Stimulated activated CD8-positive, alpha-beta memory T cell treated with anti-CD3 and anti-CD28 coated beads, Interleukin-7, amount 100 ng/mL, for 48 hours (primary cell): ENCODE data around the gene NSMCE4A.
"Not testable (repeated sequence)": the region's sequence is repeated elsewhere in the genome, so short reads cannot be mapped to it uniquely, and the experiment has no call there.

Experiments used
- DNase-seq, 2 donors: peaks; one replicate each; pipeline ENCODE4 v3.0.0-alpha.2; 2020; ENCODE audit warnings: low read depth in 1 of 2; ENCODE audit errors: extremely low read depth in 1 of 2

NSMCE4A gene

DNA sequence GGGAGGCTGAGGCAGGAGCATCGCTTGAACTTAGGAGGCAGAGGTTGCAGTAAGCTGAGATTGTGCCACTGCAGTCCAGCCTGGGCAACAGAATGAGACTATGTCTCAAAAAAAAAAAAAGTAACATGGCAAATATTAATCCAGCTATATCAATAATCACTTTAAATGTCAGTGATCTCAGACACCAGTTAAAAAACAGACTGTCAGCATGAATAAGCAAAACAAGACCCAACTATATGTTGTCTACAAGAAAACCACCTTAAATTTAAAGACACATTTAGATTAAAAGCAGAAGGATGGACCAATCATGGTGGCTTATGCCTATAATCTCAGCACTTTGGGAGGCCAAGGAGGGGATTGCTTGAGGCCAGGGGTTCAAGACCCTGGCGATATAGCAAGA lies 38.7 kb downstream of the NSMCE4A start:
- no peak for DNase-seq

DNA sequence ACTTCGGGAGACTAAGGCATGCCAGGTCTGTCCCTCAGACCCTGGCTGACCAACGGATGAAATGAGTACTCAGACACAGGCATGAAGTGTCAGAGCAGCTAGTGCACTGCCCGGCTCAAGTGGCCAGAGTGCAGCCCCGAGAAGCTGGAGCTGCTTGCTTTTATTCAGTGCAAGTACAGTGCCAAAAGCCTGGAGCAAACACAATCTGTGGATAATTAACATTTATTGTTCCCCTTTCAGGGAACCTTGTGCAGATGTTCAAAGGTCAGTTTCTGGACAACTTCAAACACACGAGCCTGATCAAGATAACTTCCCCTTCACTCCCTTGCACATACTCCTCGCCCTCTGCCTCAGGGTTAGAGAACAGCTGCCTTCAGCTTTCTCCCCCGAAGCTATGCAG lies 39.3 kb downstream of the NSMCE4A start:
- DNase-seq: no peak

DNA sequence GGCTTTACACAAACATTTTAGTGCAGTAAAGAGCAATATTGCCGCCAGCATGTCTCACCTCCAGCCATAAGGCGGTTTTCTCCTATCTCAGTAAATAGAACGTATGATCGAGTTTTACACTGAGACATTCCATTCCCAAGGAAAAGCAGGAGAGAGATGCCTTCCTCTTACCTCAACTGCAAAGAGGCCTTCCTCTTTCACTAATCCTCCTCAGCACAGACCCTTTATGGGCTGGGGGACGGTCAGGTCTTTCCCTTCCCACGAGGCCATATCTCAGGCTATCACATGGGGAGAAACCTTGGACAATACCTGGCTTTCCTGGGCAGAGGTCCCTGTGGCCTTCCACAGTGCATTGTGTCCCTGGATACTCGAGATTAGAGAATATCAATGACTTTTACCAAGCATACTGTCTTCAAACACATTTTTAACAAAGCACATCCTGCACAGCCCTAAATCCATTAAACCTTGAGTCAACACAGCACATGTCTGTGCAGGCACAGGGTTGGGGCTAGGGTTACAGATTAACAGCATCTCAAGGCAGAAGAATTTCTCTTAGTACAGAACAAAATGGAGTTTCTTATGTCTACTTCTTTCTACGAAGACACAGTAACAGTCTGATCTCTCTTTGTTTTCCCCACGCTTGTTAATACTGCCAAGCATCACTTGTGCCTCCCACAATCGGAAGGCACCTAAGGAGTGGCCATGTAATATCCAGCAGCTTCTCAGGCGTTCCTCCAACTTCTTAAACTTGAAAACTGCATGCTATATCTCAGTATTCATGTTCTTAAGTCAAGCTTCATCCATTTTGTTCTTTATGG lies 44.5 kb downstream of the NSMCE4A start:
- not testable (repeated sequence) for DNase-seq

DNA sequence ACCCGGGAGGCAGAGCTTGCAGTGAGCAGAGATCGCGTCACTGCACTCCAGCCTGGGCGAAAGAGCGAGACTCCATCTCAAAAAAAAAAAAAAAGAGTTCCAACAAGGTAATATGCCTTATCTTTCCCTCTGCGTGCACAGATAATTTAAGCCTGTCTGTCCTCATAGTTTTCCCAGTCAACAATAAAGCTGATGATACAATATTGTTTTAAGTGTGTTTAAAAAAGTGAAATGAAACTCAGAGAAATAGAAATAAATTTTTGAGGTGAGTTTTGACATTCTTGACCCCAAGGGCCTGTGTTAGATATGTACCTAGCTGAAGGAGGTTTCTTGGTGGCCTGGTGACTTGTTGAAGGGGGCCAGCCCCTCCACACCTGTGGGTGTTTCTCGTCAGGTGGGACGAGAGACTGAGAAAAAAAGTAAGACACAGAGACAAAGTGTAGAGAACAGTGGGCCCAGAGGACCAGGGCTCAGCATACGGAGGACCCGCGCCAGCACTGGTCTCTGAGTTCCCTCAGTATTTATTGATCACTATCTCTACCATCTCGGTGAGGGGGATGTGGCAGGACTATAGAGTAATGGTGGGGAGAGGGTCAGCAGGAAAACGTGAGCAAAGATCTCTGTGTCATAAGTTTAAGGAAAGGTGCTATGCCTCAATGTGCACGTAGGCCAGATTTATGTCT lies 45.3 kb downstream of the NSMCE4A start:
- not testable (repeated sequence) for DNase-seq

DNA sequence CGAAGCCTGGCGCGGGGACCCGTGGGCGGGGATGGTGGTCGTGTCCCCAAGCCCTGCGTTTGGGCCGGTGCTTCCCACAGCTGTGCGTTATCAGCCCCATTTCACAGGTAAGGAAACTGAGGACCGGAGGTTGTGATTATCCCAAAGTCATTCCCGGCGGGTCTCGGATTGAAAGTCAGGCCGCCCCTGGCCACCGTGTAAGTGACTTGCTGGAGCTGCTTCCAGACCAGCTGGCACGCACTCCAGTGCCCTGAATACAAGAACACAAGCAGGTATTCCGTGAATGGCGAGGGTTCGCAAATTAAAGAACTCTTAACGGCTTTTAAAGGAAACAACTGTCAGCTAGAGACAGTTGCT lies 46.5 kb downstream of the NSMCE4A start:
- no peak for DNase-seq

DNA sequence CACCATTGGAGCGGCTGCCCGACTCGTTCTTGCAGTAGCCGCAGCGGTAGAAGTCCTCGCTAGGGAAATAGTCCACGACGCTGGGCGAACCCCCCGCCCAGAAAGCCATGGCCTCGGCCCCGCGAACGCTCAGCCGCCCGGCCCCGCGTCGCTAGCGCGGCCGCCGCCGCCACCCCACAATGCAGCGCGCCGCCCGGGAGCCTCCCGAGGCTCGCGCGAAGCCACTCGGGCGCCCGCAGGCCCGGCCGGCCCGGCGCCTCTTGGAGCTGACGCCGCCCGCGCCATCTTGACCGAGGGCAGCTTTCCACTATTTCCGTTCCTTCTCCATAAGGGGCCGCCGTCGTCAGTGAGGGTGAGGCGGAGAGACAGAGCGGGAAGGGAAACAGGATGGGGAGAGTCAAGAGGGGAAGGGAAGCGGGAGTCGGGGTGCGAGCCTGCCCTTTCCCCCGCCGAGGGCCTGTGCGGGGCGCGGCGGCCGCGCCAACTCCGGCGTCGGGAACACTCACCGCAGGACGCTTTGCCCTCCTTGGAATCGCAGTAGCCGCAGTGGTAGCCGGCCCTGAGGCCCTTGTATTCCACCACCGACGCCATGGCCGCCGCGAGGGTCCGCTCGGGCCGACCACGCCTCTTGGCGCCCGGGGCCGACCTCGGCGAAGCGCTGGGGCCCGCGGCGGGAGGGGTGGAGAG lies 47.0 kb downstream of the NSMCE4A start, which contains the start of gene ATE1:
Gene ATE1 (minus strand): TSS at position 191 of the 687 bp plus-strand sequence. CDS start 82 bp downstream, at position 109.
- DNase-seq: peak; percentile 64 to 73

DNA sequence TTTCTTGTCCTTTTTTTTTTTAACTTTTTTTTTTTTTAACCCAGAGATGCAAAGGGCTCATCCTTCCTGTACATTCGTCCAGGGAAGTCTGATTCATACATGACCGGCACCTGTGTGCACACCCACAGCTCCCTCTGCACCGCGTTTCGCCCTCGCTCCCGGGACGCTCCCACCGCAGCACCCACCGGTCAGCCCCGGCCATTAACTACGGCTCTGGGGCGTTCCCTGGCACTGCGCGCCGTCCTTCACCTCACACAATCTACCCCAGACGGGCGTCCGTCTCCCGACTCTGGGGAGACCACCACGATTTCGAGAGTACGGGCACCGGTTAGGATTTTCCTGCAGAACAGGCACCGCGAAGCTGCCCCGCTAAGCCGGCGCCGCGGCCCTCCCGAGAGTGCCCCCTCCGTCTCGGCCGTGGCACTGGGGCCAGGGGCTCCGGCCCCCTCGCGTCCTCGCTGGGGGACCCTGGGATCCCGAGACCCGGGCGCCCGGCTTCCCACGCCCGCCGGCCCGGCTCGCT lies 47.6 kb downstream of the NSMCE4A start:
- peak in 1 of 2 donors; percentile 19 for DNase-seq

DNA sequence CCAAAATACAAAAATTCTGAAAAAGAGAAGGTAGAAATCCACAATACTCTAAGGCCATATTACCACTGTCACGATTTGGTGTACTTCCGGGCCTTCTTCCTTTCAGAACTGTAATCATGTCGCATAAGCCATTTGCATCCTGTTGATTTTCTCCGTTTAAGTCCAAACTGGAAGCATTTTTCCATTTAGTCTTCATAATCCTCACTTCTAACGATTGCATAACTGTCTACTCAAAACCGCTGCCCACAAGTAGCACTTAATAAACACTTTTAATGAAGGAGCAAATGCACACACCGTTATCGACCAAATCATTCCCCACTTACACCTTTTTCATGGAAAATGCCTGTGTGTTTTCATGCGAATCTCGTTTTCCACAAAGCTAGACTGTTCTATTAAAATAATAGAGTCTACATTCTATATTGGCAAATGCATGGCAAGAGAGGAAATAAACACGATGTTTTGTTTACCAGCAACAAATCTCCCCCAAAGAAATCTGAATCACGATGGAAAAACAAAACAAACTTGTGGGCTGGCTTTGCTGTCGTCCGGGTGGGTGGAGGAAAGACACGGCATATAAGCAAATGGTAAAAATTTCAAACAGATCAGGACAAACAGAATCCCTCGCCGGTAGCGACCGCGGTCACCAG lies 48.2 kb downstream of the NSMCE4A start:
- no peak for DNase-seq

DNA sequence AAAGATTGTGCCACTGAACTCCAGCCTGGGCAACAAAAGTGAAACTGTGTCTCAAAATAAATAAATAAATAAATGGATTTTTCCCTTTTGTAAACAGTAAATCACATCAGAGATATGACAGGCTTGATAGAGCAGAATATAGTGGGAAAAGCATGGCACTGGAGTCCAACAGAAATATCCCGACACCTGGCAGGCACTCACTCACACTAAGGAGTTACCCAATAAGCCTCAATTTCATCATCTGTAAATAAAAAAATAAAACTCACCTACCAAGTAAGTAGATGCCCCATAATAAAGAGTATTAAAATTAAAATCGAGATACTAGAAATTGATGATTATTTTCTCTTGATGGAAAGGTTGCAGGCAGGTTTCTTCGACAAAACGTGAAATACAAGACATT lies 48.9 kb downstream of the NSMCE4A start:
- DNase-seq: no peak

DNA sequence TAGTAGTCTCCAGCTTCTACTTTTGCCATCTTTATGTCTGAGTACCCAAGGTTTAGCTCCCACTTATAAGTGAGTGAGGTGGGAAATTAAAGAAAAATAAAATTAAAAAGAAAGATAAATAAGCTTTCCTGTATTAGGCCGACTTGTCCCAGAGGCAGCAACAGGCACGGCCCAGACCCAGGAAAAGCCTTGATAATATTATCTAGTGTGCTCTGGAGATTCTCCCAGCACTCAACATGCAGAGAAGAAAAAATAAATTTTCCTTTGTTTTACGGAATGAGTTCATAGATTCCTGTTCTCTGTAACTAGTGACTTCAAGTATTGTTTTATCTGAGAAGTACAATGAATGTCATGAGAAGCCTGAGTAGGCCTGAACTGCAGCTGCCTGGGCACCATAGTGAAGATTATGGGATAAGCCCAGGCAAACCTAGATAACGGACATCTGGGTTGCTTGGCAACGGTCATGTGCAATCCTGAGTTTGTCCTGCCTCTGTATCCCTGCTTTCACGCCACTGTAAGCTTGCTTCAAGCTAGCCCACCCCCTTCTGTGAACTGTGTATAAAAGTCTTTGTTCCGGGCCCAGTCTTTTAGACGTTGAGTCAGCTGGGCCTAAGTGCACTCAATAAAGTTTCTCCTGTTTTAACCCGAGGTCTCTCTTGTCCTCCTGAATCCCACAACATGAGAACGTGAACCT lies 53.6 kb downstream of the NSMCE4A start:
- DNase-seq: no peak

DNA sequence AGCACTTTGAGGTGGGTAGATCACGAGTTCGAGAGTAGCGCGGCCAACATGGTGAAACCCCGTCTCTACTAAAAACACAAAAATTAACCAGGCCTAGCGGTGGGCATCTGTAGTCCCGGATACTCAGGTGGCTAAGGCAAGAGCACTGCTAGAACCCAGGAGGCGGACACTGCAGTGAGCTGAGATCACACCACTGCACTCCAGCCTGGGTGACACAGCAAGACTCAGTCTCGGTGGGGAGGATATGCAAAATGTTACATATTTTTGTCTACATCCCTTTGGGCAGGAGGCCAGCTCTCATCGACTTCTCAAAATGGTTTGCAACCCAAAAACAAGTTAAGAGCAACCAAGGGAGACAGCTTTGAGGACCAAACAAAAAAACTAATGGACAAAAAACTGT lies 55.4 kb downstream of the NSMCE4A start:
- DNase-seq: no peak

DNA sequence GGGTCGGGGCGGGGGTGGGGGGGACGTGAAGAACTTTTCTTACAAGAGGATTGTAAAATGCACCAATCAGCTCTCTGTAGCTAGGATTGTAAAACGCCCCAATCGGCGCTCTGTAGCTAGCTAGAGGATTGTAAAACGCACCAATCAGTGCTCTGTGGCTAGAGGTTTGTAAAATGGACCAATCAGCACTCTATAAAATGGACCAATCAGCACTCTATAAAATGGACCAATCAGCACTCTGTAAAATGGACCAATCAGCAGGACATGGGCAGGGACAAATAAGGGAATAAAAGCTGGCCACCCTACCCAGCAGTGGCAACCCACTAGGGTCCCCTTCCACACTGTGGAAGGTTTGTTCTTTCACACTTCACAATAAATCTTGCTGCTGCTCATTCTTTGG lies 56.2 kb downstream of the NSMCE4A start:
- DNase-seq: not testable (repeated sequence)

DNA sequence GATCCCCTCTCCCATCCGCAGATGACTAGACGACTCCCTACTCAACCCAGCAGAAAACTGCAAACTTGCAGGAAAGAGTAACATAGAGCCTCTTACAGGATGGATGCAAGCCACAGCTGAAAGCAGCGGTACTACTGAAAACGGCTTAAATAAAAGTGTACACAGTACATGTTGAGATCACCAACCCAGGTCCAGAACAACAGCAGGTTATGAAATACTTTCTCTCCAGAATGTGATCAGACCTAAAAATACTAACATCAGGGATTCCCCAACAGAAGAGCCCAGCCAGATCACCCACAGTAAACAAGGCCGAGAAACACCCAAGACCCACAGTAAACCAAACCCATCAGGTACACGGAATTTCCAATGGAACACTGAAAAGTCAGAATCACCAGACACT lies 60.4 kb downstream of the NSMCE4A start:
- no peak for DNase-seq

DNA sequence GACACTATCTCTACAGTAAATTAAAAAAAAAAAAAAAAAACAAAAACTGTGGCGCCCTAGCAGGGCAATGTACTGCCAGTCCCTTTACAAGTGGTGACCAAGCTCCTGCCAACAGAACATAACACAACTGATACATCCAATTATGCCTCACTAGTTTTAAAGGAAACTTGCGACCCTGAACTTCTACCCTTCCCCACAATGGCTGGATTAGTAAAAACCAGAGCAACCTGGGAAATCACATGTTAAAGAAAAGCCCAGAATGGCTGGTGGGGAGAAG lies 63.7 kb downstream of the NSMCE4A start:
- DNase-seq: no peak

DNA sequence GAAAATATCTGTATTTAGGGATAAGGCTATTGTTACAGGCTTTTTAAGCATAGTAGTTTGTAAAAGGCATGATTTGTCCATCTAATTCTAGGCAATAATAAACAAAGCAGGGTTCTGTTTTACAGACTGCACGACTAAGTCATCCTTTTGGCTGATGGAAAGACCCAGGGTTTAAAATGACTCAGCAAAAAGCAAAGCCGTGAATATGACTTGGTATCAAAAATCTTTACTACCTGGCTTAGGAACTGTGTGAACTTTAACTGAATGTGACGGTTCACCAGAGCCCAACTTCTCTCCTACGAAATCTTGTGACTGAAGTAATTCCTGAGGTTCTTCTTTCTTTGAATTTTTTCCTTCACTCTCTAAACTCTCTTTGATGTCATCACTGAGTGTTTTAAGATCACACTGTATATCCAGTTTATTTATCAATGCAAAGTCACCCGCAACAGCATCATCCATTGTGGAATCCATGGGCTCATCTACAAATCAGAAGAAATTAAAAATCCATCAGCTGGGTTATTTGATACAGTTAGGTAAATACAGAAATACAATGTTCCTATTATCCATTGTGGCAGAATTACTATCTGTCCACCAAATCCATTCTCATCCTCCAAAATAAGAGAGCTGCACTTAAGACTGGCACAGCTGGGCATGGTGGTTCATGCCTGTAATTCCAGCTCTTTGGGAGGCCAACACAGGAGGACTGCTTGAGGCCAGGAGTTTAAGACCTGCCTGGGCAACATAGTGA lies 64.2 kb downstream of the NSMCE4A start:
- DNase-seq: no peak
